HEK293 (cell line): ENCODE data around the gene LRIT3.

Experiments used
- YY1 ChIP-seq: fragments of 450-650 bp; formaldehyde crosslinking; IDR thresholded peaks from 2 replicates; pipeline ENCODE4 v1.5.1; 2018; ENCODE audit warnings: missing biosample characterization, missing genetic modification characterization
- ZBTB49 ChIP-seq: fragments of 450-650 bp; formaldehyde crosslinking; IDR thresholded peaks from 2 replicates; pipeline ENCODE4 v1.5.1; 2016; ENCODE audit warnings: missing biosample characterization, missing genetic modification characterization, low read depth

- TF ChIP-seq YY1 (no peak), ZBTB49 (tag by site-specific recombination) (no peak)
Measured at GRCh38 chr4:109833756-109834155, 14.2 kb upstream of the LRIT3 start.
